Trophoblast cell (in vitro differentiated cells and primary cell): Measurements from ENCODE around the gene RHEX.

Experiments used
- DNase-seq, 2 donors: peaks; one replicate each; pipeline ENCODE4 v3.0.0-alpha.2; 2016
- H2AFZ ChIP-seq: 2 replicates; pipeline ENCODE4 v1.6.1; 2013; ENCODE audit warnings: low read length, moderate library complexity, mild to moderate bottlenecking; ENCODE audit not compliant: insufficient read depth, poor library complexity
- H2AK5ac ChIP-seq: 2 replicates; pipeline ENCODE4 v1.6.1; 2013; ENCODE audit warnings: mild to moderate bottlenecking, low read length
- H2BK120ac ChIP-seq: 2 replicates; pipeline ENCODE4 v1.6.1; 2013; ENCODE audit warnings: low read length, mild to moderate bottlenecking, moderate library complexity; ENCODE audit not compliant: insufficient read depth, poor library complexity
- H2BK12ac ChIP-seq: 2 replicates; pipeline ENCODE4 v1.6.1; 2013; ENCODE audit warnings: mild to moderate bottlenecking, low read length, moderate library complexity
- H2BK5ac ChIP-seq: 2 replicates; pipeline ENCODE4 v1.6.1; 2013; ENCODE audit warnings: low read length, low read depth, moderate library complexity, mild to moderate bottlenecking; ENCODE audit not compliant: poor library complexity
- H3K14ac ChIP-seq: 2 replicates; pipeline ENCODE4 v1.6.1; 2013; ENCODE audit warnings: mild to moderate bottlenecking, low read length
- H3K18ac ChIP-seq: 2 replicates; pipeline ENCODE4 v1.6.1; 2013; ENCODE audit warnings: mild to moderate bottlenecking, low read length
- H3K23ac ChIP-seq: 2 replicates; pipeline ENCODE4 v1.6.1; 2013; ENCODE audit warnings: low read length
- H3K27ac ChIP-seq: 2 replicates; pipeline ENCODE4 v1.5.1; 2013; ENCODE audit warnings: low read depth, mild to moderate bottlenecking, inconsistent platforms, low read length, moderate library complexity
- H3K27me3 ChIP-seq: 2 replicates; pipeline ENCODE4 v1.6.1; 2013; ENCODE audit warnings: inconsistent platforms, mild to moderate bottlenecking, low read length, moderate library complexity; ENCODE audit not compliant: insufficient read depth
- H3K36me3 ChIP-seq, 2 experiments: 1 replicate in 1 of 2; 2 replicates in 1 of 2; pipeline ENCODE4 v1.6.1; 2013; ENCODE audit warnings: low read length in 2 of 2, mild to moderate bottlenecking in 2 of 2, moderate library complexity in 1 of 2; ENCODE audit not compliant: insufficient read depth in 2 of 2, control insufficient read depth in 1 of 2
- H3K4ac ChIP-seq: 2 replicates; pipeline ENCODE4 v1.6.1; 2013; ENCODE audit warnings: low read depth, mild to moderate bottlenecking, low read length, moderate library complexity
- H3K4me1 ChIP-seq, 2 experiments: 1 replicate in 1 of 2; 2 replicates in 1 of 2; pipeline ENCODE4 v1.6.1; 2013; ENCODE audit warnings: low read length in 2 of 2, mild to moderate bottlenecking in 2 of 2, moderate library complexity in 1 of 2; ENCODE audit not compliant: insufficient read depth in 2 of 2, control insufficient read depth in 1 of 2
- H3K4me2 ChIP-seq: 2 replicates; pipeline ENCODE4 v1.6.1; 2013; ENCODE audit warnings: inconsistent platforms, mild to moderate bottlenecking, low read length, moderate library complexity
- H3K4me3 ChIP-seq: 2 replicates; pipeline ENCODE4 v1.5.1; 2013; ENCODE audit warnings: mild to moderate bottlenecking, low read depth, low read length, inconsistent platforms
- H3K79me1 ChIP-seq: one replicate; pipeline ENCODE4 v1.6.1; 2013; ENCODE audit warnings: low read length
- H3K79me2 ChIP-seq: 2 replicates; pipeline ENCODE4 v1.6.1; 2013; ENCODE audit warnings: low read length, mild to moderate bottlenecking; ENCODE audit not compliant: control insufficient read depth, insufficient read depth, poor library complexity
- H3K9ac ChIP-seq: 2 replicates; pipeline ENCODE4 v1.6.1; 2013; ENCODE audit warnings: mild to moderate bottlenecking, low read length
- H3K9me3 ChIP-seq: 2 replicates; pipeline ENCODE4 v1.6.1; 2013; ENCODE audit warnings: low read depth, mild to moderate bottlenecking, control low read depth, inconsistent platforms, low read length; ENCODE audit not compliant: insufficient read depth
- H4K12ac ChIP-seq: 2 replicates; pipeline ENCODE4 v1.6.1; 2013; ENCODE audit warnings: low read depth, mild to moderate bottlenecking, low read length, moderate library complexity
- H4K8ac ChIP-seq: 2 replicates; pipeline ENCODE4 v1.6.1; 2013; ENCODE audit warnings: low read depth, mild to moderate bottlenecking, low read length, moderate library complexity
- H4K91ac ChIP-seq: one replicate; pipeline ENCODE4 v1.6.1; 2013; ENCODE audit warnings: low read depth, mild to moderate bottlenecking, low read length, moderate library complexity
- WGBS: extraction: QIAGEN DNeasy Blood & Tissue Kit; methylation state at CpG from one replicate; pipeline ENCODE4 v1.1.7; 2013; ENCODE audit warnings: missing lambda C conversion rate; ENCODE audit not compliant: insufficient read length, insufficient coverage; ENCODE audit errors: extremely low coverage; 5-methylcytosine and 5-hydroxymethylcytosine counted together

RHEX gene

GRCh38 chr1:206070627-206071304 lies 17.8 kb downstream of the RHEX start:
- H3K4me1 ChIP-seq = peaks cover 0 to 4% of the 10 kb centered on the region in 2 experiments
- no peak overlapping the region for H3K4ac ChIP-seq
- H4K91ac ChIP-seq = no peak overlapping the region
- WGBS = no CpG with 5 or more reads among the region's 9 CpGs
- no peak overlapping the region for H3K18ac ChIP-seq
- H2BK120ac ChIP-seq = no peak overlapping the region
- no peak overlapping the region for H2BK5ac ChIP-seq
- H3K27me3 ChIP-seq = no peaks in the 10 kb centered on the region
- H4K8ac ChIP-seq = no peak overlapping the region
- H2AFZ ChIP-seq = no peak overlapping the region
- H3K4me3 ChIP-seq = no peak overlapping the region
- no peak overlapping the region for H3K27ac ChIP-seq
- no peaks in the 10 kb centered on the region for H3K9me3 ChIP-seq
- H3K9ac ChIP-seq = no peak overlapping the region
- no peak overlapping the region for H3K14ac ChIP-seq
- H3K23ac ChIP-seq = no peak overlapping the region
- DNase-seq = no peak
- H2AK5ac ChIP-seq = no peak overlapping the region
- H4K12ac ChIP-seq = no peak overlapping the region
- H3K79me2 ChIP-seq = no peaks in the 10 kb centered on the region
- H3K36me3 ChIP-seq = no peaks in the 10 kb centered on the region
- H3K4me2 ChIP-seq = no peak overlapping the region
- no peak overlapping the region for H2BK12ac ChIP-seq
- H3K79me1 ChIP-seq = no peaks in the 10 kb centered on the region

- no peak overlapping the region for H2AFZ ChIP-seq
- H3K23ac ChIP-seq = no peak overlapping the region
- H3K18ac ChIP-seq = no peak overlapping the region
- H3K27me3 ChIP-seq = no peaks in the 10 kb centered on the region
- WGBS = no CpG with 5 or more reads among the region's 3 CpGs
- H3K79me2 ChIP-seq = no peaks in the 10 kb centered on the region
- no peaks in the 10 kb centered on the region for H3K79me1 ChIP-seq
- no peak overlapping the region for H4K8ac ChIP-seq
- no peak overlapping the region for H3K14ac ChIP-seq
- no peak overlapping the region for H3K9ac ChIP-seq
- no peak overlapping the region for H2AK5ac ChIP-seq
- no peak overlapping the region for H2BK120ac ChIP-seq
- no peak overlapping the region for H4K91ac ChIP-seq
- no peaks in the 10 kb centered on the region for H3K4me1 ChIP-seq
- H3K4me2 ChIP-seq = no peak overlapping the region
- no peak overlapping the region for H4K12ac ChIP-seq
- DNase-seq = no peak
- no peak overlapping the region for H3K27ac ChIP-seq
- no peak overlapping the region for H3K4ac ChIP-seq
- H3K4me3 ChIP-seq = no peak overlapping the region
- no peaks in the 10 kb centered on the region for H3K36me3 ChIP-seq
- no peak overlapping the region for H2BK12ac ChIP-seq
- no peak overlapping the region for H2BK5ac ChIP-seq
- no peaks in the 10 kb centered on the region for H3K9me3 ChIP-seq
Measured at GRCh38 chr1:206074839-206075238, 21.9 kb downstream of the RHEX start.

- no peak overlapping the region for H2BK120ac ChIP-seq
- no peak overlapping the region for H3K4ac ChIP-seq
- H2AK5ac ChIP-seq = no peak overlapping the region
- H4K12ac ChIP-seq = no peak overlapping the region
- H3K18ac ChIP-seq = no peak overlapping the region
- DNase-seq = no peak
- no peak overlapping the region for H3K23ac ChIP-seq
- H4K8ac ChIP-seq = no peak overlapping the region
- no peak overlapping the region for H2BK5ac ChIP-seq
- no peak overlapping the region for H3K4me3 ChIP-seq
- no peak overlapping the region for H3K27ac ChIP-seq
- H2BK12ac ChIP-seq = no peak overlapping the region
- H3K79me1 ChIP-seq = no peaks in the 10 kb centered on the region
- H2AFZ ChIP-seq = no peak overlapping the region
- no peak overlapping the region for H3K4me2 ChIP-seq
- H3K14ac ChIP-seq = no peak overlapping the region
- no peak overlapping the region for H4K91ac ChIP-seq
- H3K4me1 ChIP-seq = no peaks in the 10 kb centered on the region
- H3K9ac ChIP-seq = no peak overlapping the region
- H3K27me3 ChIP-seq = peaks cover 3% of the 10 kb centered on the region
- H3K79me2 ChIP-seq = no peaks in the 10 kb centered on the region
- no peaks in the 10 kb centered on the region for H3K36me3 ChIP-seq
- no CpG with 5 or more reads among the region's 11 CpGs for whole genome bisulfite sequencing
- H3K9me3 ChIP-seq = no peaks in the 10 kb centered on the region
Measured at GRCh38 chr1:206075786-206076755, 23.1 kb downstream of the RHEX start.

- Histone ChIP-seq H3K9ac (no peak overlapping the region), H3K79me2 (no peaks in the 10 kb centered on the region), H3K36me3 (no peaks in the 10 kb centered on the region), H4K91ac (no peak overlapping the region), H3K4ac (no peak overlapping the region), H2BK12ac (no peak overlapping the region), H3K27ac (no peak overlapping the region), H3K4me1 (no peaks in the 10 kb centered on the region), H3K79me1 (no peaks in the 10 kb centered on the region), H4K12ac (no peak overlapping the region), H2BK5ac (no peak overlapping the region), H3K18ac (no peak overlapping the region), H2AK5ac (no peak overlapping the region), H2AFZ (no peak overlapping the region), H3K23ac (no peak overlapping the region), H3K9me3 (no peaks in the 10 kb centered on the region), H4K8ac (no peak overlapping the region), H3K14ac (no peak overlapping the region), H3K27me3 (peaks cover 3% of the 10 kb centered on the region), H3K4me2 (no peak overlapping the region), H2BK120ac (no peak overlapping the region), H3K4me3 (no peak overlapping the region)
- no peak for DNase-seq
- WGBS = no CpG with 5 or more reads among the region's 1 CpG
Measured at GRCh38 chr1:206079135-206079534, 26.2 kb downstream of the RHEX start.
